ENCODE results near the gene DCK. TPM values are rescaled to one million over a fixed set of nuclear protein-coding genes. Genes with fewer than 3 reads are reported as not detected.

The DCK gene
- total and polyA plus RNA-seq, 2 of the 4 experiments (the other 2 are of a cell fraction): 7.0 to 8.9 TPM

GRCh38 chr4:70992391-70992881, 1.0 kb upstream of the DCK start:
- H2BK15ac ChIP-seq (ENCODE audit: low read depth, low read length): no peak overlapping the region
- H3K9me3 ChIP-seq (ENCODE audit: control insufficient read depth, insufficient read depth, low read length): no peaks in the 10 kb centered on the region
- H2AK9ac ChIP-seq (replicated peaks; ENCODE audit: low read depth, low read length, poor library complexity): peak overlapping the region; percentile 85
- H4K5ac ChIP-seq (ENCODE audit: low read depth, low read length): peak overlapping the region; percentile 92
- H3K36me3 ChIP-seq (ENCODE audit: control insufficient read depth, insufficient read depth, low read length): no peaks in the 10 kb centered on the region
- peak overlapping the region; percentile 75 for H4K91ac ChIP-seq (ENCODE audit: insufficient read depth, low read depth, low read length)
- H3K27me3 ChIP-seq (ENCODE audit: control insufficient read depth, insufficient read depth, low read length): no peaks in the 10 kb centered on the region
- 0 out of 2 replicates have a peak overlapping the region, but pooled peaks have one; percentile 17 for H2BK120ac ChIP-seq (ENCODE audit: low read depth, low read length)
- peak overlapping the region; percentile 88 for H2BK5ac ChIP-seq (ENCODE audit: low read depth, low read length, poor library complexity, severe bottlenecking)
- BruUV-seq (replicated peaks): no TSS peak
- ChIA-PET CTCF (interaction anchor here (1.7 kb wide), 1 partner anchor 172 kb away, joined by 3 read pairs; no protein-coding TSS in a partner anchor), POLR2A (ENCODE audit: unreplicated experiment) (interaction anchor here (0.6 kb wide), 1 partner anchor 17 kb away, joined by 4 read pairs; no protein-coding TSS in a partner anchor)
- peak overlapping the region; percentile 92 for H3K9ac ChIP-seq (ENCODE audit: low read depth, low read length)
- H2BK20ac ChIP-seq (ENCODE audit: low read depth, low read length): no peak overlapping the region
- no peaks in the 10 kb centered on the region for H4K20me1 ChIP-seq (ENCODE audit: insufficient read depth, low read length)
- peak overlapping the region; percentile 91 to 96; a peak in 3 of 4 replicates for H4K8ac ChIP-seq (ENCODE audit: low read depth in 2 of 2, low read length in 2 of 2)
- intact Hi-C loops (cut with micrococcal nuclease): loop anchor here (5.0 to 10.0 kb wide), 3 partner anchors 90 to 192 kb away; partner anchors contain the start of genes GRSF1 and MOB1B
- WGBS, 2 experiments (ENCODE audit: extremely low coverage in 2 of 2, insufficient read length in 1 of 2): 90% methylated on average over 3 of the region's 5 CpGs; no CpG with 5 or more reads in 1 of the 2 experiments
- H3K4me3 ChIP-seq (ENCODE audit: insufficient read depth, low read depth, low read length): no peak overlapping the region; the same call in 1 of the 2 replicates
- peaks cover 5% of the 10 kb centered on the region for H3K4me1 ChIP-seq (ENCODE audit: control insufficient read depth, insufficient read depth, low read length)
- DNase-seq: no peak
- no peak overlapping the region; the same call in 1 of the 2 replicates for H3K56ac ChIP-seq (ENCODE audit: extremely low read depth, insufficient read depth, low read length)
- H3K14ac ChIP-seq (replicated peaks; ENCODE audit: low read depth, low read length): peak overlapping the region; percentile 84
- dilution Hi-C loops (cut with HindIII; ENCODE audit: low sequenced_read_pairs, unreplicated experiment): no loop called here
- no peak for ATAC-seq (ENCODE audit: low read depth)
- H2AFZ ChIP-seq (replicated peaks; ENCODE audit: low read length, poor library complexity): peak overlapping the region; percentile 92
- peak overlapping the region; percentile 78; the same call in 1 of the 2 replicates for H3K23ac ChIP-seq (ENCODE audit: low read depth, low read length)
- peak overlapping the region; percentile 92 for H2AK5ac ChIP-seq (ENCODE audit: low read depth, low read length)
- H3K4ac ChIP-seq (ENCODE audit: low read depth, low read length): peak overlapping the region; percentile 86
- peak overlapping the region; percentile 93 for H3K4me2 ChIP-seq (ENCODE audit: low read depth, low read length)
- 0 out of 2 replicates have a peak overlapping the region, but pooled peaks have one; percentile 94 for H3K27ac ChIP-seq (ENCODE audit: insufficient read depth, low read length)
- peaks cover 4% of the 10 kb centered on the region; the same call in 1 of the 2 replicates for H3K9me1 ChIP-seq (ENCODE audit: insufficient read depth, low read length)
- in situ Hi-C loops (cut with MboI; ENCODE audit: low sequenced_read_pairs): loop anchor here (10.0 kb wide), 1 partner anchor 158 kb away; the partner anchor contains the start of gene GRSF1
- H3K18ac ChIP-seq (ENCODE audit: low read depth, low read length): no peak overlapping the region
- H3K79me1 ChIP-seq (ENCODE audit: low read depth in 1 of 2, low read length in 2 of 2): peaks cover 13 to 45% of the 10 kb centered on the region in 2 experiments
- TF ChIP-seq MAFK (IDR thresholded peaks at IDR 0.05; ENCODE audit: low read depth, low read length): no peak
- TF ChIP-seq RAD21 (IDR thresholded peaks at IDR 0.05; ENCODE audit: low read length): no peak
- TF ChIP-seq NFE2L2 (IDR thresholded peaks at IDR 0.05; ENCODE audit: low read depth, low read length): no peak
- TF ChIP-seq USF2 (IDR thresholded peaks at IDR 0.05; ENCODE audit: low read depth, low read length): no peak
- no peak for TF ChIP-seq RFX5 (IDR thresholded peaks at IDR 0.05; ENCODE audit: low read depth, low read length)
- TF ChIP-seq MAZ (IDR thresholded peaks at IDR 0.05; ENCODE audit: borderline replicate concordance, low read depth, low read length): no peak
- TF ChIP-seq BHLHE40 (IDR thresholded peaks at IDR 0.05; ENCODE audit: low read depth, low read length): no peak
- TF ChIP-seq SMC3 (IDR thresholded peaks at IDR 0.05; ENCODE audit: low read depth, low read length): no peak
- no peak for TF ChIP-seq POLR2A (IDR thresholded peaks at IDR 0.05; ENCODE audit: low read depth, low read length)
